DMS153 treated with DMSO at 0.1 percent for 48 hours (cell line): ENCODE data around the gene ULK4.

ENCODE experiments used
- DNase-seq: peaks from one replicate; lab custom pipeline; 2025; ENCODE audit not compliant: unreplicated experiment; lab: John Stamatoyannopoulos, UW

ULK4 gene

GRCh38 chr3:41239587-41239986, 722.3 kb downstream of the ULK4 start:
- no peak for DNase-seq

GRCh38 chr3:41237907-41238306, 724.0 kb downstream of the ULK4 start:
- DNase-seq: no peak

GRCh38 chr3:41236228-41236627, 725.7 kb downstream of the ULK4 start:
- no peak for DNase-seq

- DNase-seq: no peak
Measured at GRCh38 chr3:41234823-41235721, 726.8 kb downstream of the ULK4 start.

GRCh38 chr3:41224120-41224806, 737.6 kb downstream of the ULK4 start:
- DNase-seq: no peak

GRCh38 chr3:41223691-41224090, 738.2 kb downstream of the ULK4 start:
- DNase-seq: no peak

GRCh38 chr3:41223078-41223477, 738.8 kb downstream of the ULK4 start:
- DNase-seq: no peak

- no peak for DNase-seq
Measured at GRCh38 chr3:41222501-41222900, 739.4 kb downstream of the ULK4 start.

- DNase-seq: no peak
Measured at GRCh38 chr3:41222012-41222411, 739.9 kb downstream of the ULK4 start.

GRCh38 chr3:41220906-41221677, 740.8 kb downstream of the ULK4 start:
- DNase-seq: no peak

GRCh38 chr3:41219424-41219823, 742.5 kb downstream of the ULK4 start:
- DNase-seq: no peak

- DNase-seq: no peak
Measured at GRCh38 chr3:41216993-41217392, 744.9 kb downstream of the ULK4 start.

GRCh38 chr3:41216422-41216821, 745.5 kb downstream of the ULK4 start:
- no peak for DNase-seq

GRCh38 chr3:41213588-41213987, 748.3 kb downstream of the ULK4 start:
- DNase-seq: no peak

- DNase-seq: no peak
Measured at GRCh38 chr3:41212088-41212487, 749.8 kb downstream of the ULK4 start.

- no peak for DNase-seq
Measured at GRCh38 chr3:41210966-41211365, 750.9 kb downstream of the ULK4 start.

GRCh38 chr3:41209646-41210045, 752.3 kb downstream of the ULK4 start:
- no peak for DNase-seq

- no peak for DNase-seq
Measured at GRCh38 chr3:41208507-41209220, 753.2 kb downstream of the ULK4 start.

- DNase-seq: no peak
Measured at GRCh38 chr3:41207355-41207754, 754.5 kb downstream of the ULK4 start.

GRCh38 chr3:41205591-41205990, 756.3 kb downstream of the ULK4 start:
- DNase-seq: no peak

- no peak for DNase-seq
Measured at GRCh38 chr3:41204369-41204768, 757.5 kb downstream of the ULK4 start.
